ENCODE data around the gene MEIS3. TPM values are rescaled to one million over a fixed set of nuclear protein-coding genes. Genes with fewer than 3 reads are reported as not detected.

The MEIS3 gene
- total RNA-seq, 1 donor from 2014 or later = 2.7 TPM

- H3K9me3 Mint-ChIP-seq (ENCODE audit: unreplicated experiment) = no peaks in the 10 kb centered on the region
- TF ChIP-seq CTCF (IDR thresholded peaks at IDR 0.05; ENCODE audit: unreplicated experiment) = peak; percentile 87
- no peak overlapping the region for H3K4me3 Mint-ChIP-seq (ENCODE audit: unreplicated experiment)
- H3K36me3 Mint-ChIP-seq (ENCODE audit: low read depth, unreplicated experiment) = peaks cover 4% of the 10 kb centered on the region
- peaks cover 23% of the 10 kb centered on the region for H3K27me3 Mint-ChIP-seq (ENCODE audit: unreplicated experiment)
- no peak overlapping the region for H3K27ac Mint-ChIP-seq (ENCODE audit: unreplicated experiment)
- peak; percentile 86 for DNase-seq (ENCODE audit: low spot score)
- peaks cover 7% of the 10 kb centered on the region for H3K4me1 Mint-ChIP-seq (ENCODE audit: unreplicated experiment)
Observed at GRCh38 chr19:47427241-47428176, 8.2 kb upstream of the MEIS3 start.

GRCh38 chr19:47423203-47423882, 4.0 kb upstream of the MEIS3 start:
- no peak for TF ChIP-seq CTCF (IDR thresholded peaks at IDR 0.05; ENCODE audit: unreplicated experiment)
- Mint-ChIP-seq H3K27ac (ENCODE audit: unreplicated experiment) (no peak overlapping the region), H3K9me3 (ENCODE audit: unreplicated experiment) (no peaks in the 10 kb centered on the region), H3K4me3 (ENCODE audit: unreplicated experiment) (no peak overlapping the region), H3K36me3 (ENCODE audit: low read depth, unreplicated experiment) (peaks cover 5% of the 10 kb centered on the region), H3K4me1 (ENCODE audit: unreplicated experiment) (peaks cover 13% of the 10 kb centered on the region), H3K27me3 (ENCODE audit: unreplicated experiment) (peaks cover 37% of the 10 kb centered on the region)
- no peak for DNase-seq (ENCODE audit: low spot score)

- no peaks in the 10 kb centered on the region for H3K9me3 Mint-ChIP-seq (ENCODE audit: unreplicated experiment)
- peaks cover 17% of the 10 kb centered on the region for H3K4me1 Mint-ChIP-seq (ENCODE audit: unreplicated experiment)
- H3K36me3 Mint-ChIP-seq (ENCODE audit: low read depth, unreplicated experiment) = peaks cover 10% of the 10 kb centered on the region
- H3K27me3 Mint-ChIP-seq (ENCODE audit: unreplicated experiment) = peaks cover 41% of the 10 kb centered on the region
- DNase-seq (ENCODE audit: low spot score) = no peak
- no peak for TF ChIP-seq CTCF (IDR thresholded peaks at IDR 0.05; ENCODE audit: unreplicated experiment)
- no peak overlapping the region for H3K27ac Mint-ChIP-seq (ENCODE audit: unreplicated experiment)
- no peak overlapping the region for H3K4me3 Mint-ChIP-seq (ENCODE audit: unreplicated experiment)
Observed at GRCh38 chr19:47422417-47423163, 3.3 kb upstream of the MEIS3 start.

- Mint-ChIP-seq H3K27me3 (ENCODE audit: unreplicated experiment) (peaks cover 44% of the 10 kb centered on the region), H3K9me3 (ENCODE audit: unreplicated experiment) (no peaks in the 10 kb centered on the region), H3K4me3 (ENCODE audit: unreplicated experiment) (peak overlapping the region; percentile 74), H3K27ac (ENCODE audit: unreplicated experiment) (no peak overlapping the region), H3K4me1 (ENCODE audit: unreplicated experiment) (peaks cover 19% of the 10 kb centered on the region), H3K36me3 (ENCODE audit: low read depth, unreplicated experiment) (peaks cover 12% of the 10 kb centered on the region)
- no peak for TF ChIP-seq CTCF (IDR thresholded peaks at IDR 0.05; ENCODE audit: unreplicated experiment)
- no peak for DNase-seq (ENCODE audit: low spot score)
Observed at GRCh38 chr19:47421844-47422395, 2.6 kb upstream of the MEIS3 start.

Measured in endothelial cell (in vitro differentiated cells).